ENCODE results near the gene ADORA2A. TPM values are rescaled to one million over a fixed set of nuclear protein-coding genes. Genes with fewer than 3 reads are reported as not detected.

Gene ADORA2A
- total and polyA plus RNA-seq, 3 donors from 2014 or later = 2.2 to 5.1 (median 2.5) TPM

GRCh38 chr22:24463071-24463760, 35.8 kb downstream of the ADORA2A start:
- Histone ChIP-seq H3K9me3 (no peaks in the 10 kb centered on the region), H3K27me3 (no peaks in the 10 kb centered on the region), H3K4me1 (peaks cover 15% of the 10 kb centered on the region), H3K4me3 (no peak overlapping the region), H3K36me3 (ENCODE audit: low read depth, missing control alignments) (no peaks in the 10 kb centered on the region), H3K27ac (no peak overlapping the region)
- TF ChIP-seq, protein P1, sequence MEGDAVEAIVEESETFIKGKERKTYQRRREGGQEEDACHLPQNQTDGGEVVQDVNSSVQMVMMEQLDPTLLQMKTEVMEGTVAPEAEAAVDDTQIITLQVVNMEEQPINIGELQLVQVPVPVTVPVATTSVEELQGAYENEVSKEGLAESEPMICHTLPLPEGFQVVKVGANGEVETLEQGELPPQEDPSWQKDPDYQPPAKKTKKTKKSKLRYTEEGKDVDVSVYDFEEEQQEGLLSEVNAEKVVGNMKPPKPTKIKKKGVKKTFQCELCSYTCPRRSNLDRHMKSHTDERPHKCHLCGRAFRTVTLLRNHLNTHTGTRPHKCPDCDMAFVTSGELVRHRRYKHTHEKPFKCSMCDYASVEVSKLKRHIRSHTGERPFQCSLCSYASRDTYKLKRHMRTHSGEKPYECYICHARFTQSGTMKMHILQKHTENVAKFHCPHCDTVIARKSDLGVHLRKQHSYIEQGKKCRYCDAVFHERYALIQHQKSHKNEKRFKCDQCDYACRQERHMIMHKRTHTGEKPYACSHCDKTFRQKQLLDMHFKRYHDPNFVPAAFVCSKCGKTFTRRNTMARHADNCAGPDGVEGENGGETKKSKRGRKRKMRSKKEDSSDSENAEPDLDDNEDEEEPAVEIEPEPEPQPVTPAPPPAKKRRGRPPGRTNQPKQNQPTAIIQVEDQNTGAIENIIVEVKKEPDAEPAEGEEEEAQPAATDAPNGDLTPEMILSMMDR (IDR thresholded peaks at IDR 0.05) = no peak
- no peak for TF ChIP-seq POLR2A (IDR thresholded peaks at IDR 0.05)
- 92% methylated on average over 6 of the region's 6 CpGs for WGBS, 2 donors
- intact Hi-C loops (cut with DNase I; ENCODE audit: low total_unique reads) = no loop called here
- DNase-seq = no peak

- no peak overlapping the region for H3K4me3 ChIP-seq
- 71 to 77% methylated on average over 5 of the region's 5 CpGs for WGBS, 2 donors
- TF ChIP-seq POLR2A (IDR thresholded peaks at IDR 0.05) = no peak
- TF ChIP-seq, protein P1 (IDR thresholded peaks at IDR 0.05) = no peak
- DNase-seq = no peak
- no peaks in the 10 kb centered on the region for H3K9me3 ChIP-seq
- no peaks in the 10 kb centered on the region for H3K36me3 ChIP-seq (ENCODE audit: low read depth, missing control alignments)
- H3K27me3 ChIP-seq = no peaks in the 10 kb centered on the region
- intact Hi-C loops (cut with DNase I; ENCODE audit: low total_unique reads) = no loop called here
- peak overlapping the region in 1 of 2 donors; percentile 12 for H3K27ac ChIP-seq
- peaks cover 15% of the 10 kb centered on the region for H3K4me1 ChIP-seq
Measured at GRCh38 chr22:24465566-24465965, 38.2 kb downstream of the ADORA2A start.

DNA sequence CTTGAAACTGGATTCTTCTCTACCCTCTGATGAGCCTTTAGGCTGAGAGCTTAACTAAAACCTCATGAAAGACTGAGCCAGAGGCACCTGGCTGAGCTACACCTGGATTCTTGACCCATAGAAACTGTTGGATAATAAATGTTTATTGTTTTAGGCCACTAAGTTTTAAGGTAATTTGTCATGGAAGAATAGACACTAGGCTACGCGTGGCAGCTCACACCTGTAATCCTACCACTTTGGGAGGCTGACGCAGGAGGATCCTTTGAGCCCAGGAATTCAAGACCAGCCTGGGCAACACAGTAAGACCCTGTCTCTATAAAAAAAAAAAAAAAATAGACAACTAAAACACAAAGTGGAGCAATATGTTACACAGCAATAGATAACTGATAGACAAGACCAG, 38.6 kb downstream of the ADORA2A start:
- no peak for DNase-seq
- no peak for TF ChIP-seq POLR2A (IDR thresholded peaks at IDR 0.05)
- TF ChIP-seq, protein P1 (IDR thresholded peaks at IDR 0.05) = no peak
- H3K4me1 ChIP-seq = peaks cover 18% of the 10 kb centered on the region
- intact Hi-C loops (cut with DNase I; ENCODE audit: low total_unique reads) = no loop called here
- WGBS, 2 donors = 93 to 95% methylated on average over 3 of the region's 3 CpGs
- no peak overlapping the region for H3K4me3 ChIP-seq
- no peaks in the 10 kb centered on the region for H3K9me3 ChIP-seq
- no peaks in the 10 kb centered on the region for H3K27me3 ChIP-seq
- H3K36me3 ChIP-seq (ENCODE audit: low read depth, missing control alignments) = no peaks in the 10 kb centered on the region
- peak overlapping the region in 1 of 2 donors; percentile 12 for H3K27ac ChIP-seq

DNA sequence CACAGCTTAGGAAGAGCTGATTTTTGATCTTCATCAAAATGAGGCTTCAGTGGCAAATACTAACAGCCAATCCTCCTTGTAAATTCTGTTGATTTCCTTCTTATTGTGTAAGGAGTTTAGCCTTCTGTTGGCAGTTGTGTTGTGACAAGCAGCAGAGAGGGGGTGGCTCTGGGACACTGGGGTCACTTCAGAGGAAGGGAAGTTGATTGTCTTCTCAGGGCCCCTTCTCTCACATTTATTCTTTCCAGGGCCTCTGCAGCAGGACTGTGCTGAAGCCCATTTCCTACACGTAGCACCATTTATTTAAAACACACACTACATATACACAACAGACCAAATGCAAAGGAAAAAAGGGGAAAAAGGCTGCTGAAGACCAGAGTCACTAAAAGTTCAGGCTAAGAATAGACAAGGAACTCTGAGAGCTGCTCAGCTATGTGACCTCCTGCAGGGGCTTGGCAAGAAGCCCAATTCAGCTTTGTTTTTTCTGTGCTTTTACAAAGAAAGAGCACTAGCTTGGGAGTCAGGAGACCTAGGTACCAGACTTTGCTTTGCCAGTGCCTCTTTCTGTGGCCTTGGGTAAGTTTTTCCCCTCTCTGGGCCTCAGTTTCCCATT, 39.4 kb downstream of the ADORA2A start:
- peak; percentile 73 for DNase-seq
- no peak overlapping the region for H3K4me3 ChIP-seq
- no peak for TF ChIP-seq POLR2A (IDR thresholded peaks at IDR 0.05)
- TF ChIP-seq, protein P1 (IDR thresholded peaks at IDR 0.05) = no peak
- H3K9me3 ChIP-seq = no peaks in the 10 kb centered on the region
- H3K27me3 ChIP-seq = no peaks in the 10 kb centered on the region
- peaks cover 26% of the 10 kb centered on the region for H3K4me1 ChIP-seq
- H3K27ac ChIP-seq = peak overlapping the region; percentile 19 to 47
- 40 to 42% methylated on average over 1 of the region's 1 CpG for WGBS, 2 donors
- H3K36me3 ChIP-seq (ENCODE audit: low read depth, missing control alignments) = no peaks in the 10 kb centered on the region
- intact Hi-C loops (cut with DNase I; ENCODE audit: low total_unique reads) = no loop called here
